HepG2 (cell line): ENCODE data around the gene HCFC2. TPM values are rescaled to one million over a fixed set of nuclear protein-coding genes. Genes with fewer than 3 reads are reported as not detected.

Experiments
- ARNT ChIP-seq: fragments of 450-650 bp; IDR thresholded peaks from 2 replicates; pipeline ENCODE4 v1.6.1; 2017
- BORCS8-MEF2B ChIP-seq: sonication (generic); formaldehyde crosslinking; IDR thresholded peaks from 2 replicates; pipeline ENCODE4 v1.8.0; 2022; ENCODE audit warnings: mild to moderate bottlenecking, missing genetic modification reagents
- EEA1 ChIP-seq: sonication (generic); formaldehyde crosslinking; IDR thresholded peaks from 2 replicates; pipeline ENCODE4 v1.5.1; 2020; ENCODE audit warnings: mild to moderate bottlenecking, missing genetic modification reagents, borderline replicate concordance
- EED ChIP-seq: sonication (generic); formaldehyde crosslinking; IDR thresholded peaks from 2 replicates; pipeline ENCODE4 v1.5.0; 2020; ENCODE audit warnings: mild to moderate bottlenecking, missing genetic modification reagents
- FOXK1 ChIP-seq: sonication (generic); formaldehyde crosslinking; IDR thresholded peaks from 2 replicates; pipeline ENCODE4 v1.4.0; 2020; ENCODE audit warnings: low read depth, missing genetic modification reagents, borderline replicate concordance
- HES4 ChIP-seq: sonication (generic); formaldehyde crosslinking; IDR thresholded peaks from 2 replicates; pipeline ENCODE4 v1.9.0; 2021; ENCODE audit warnings: mild to moderate bottlenecking, missing genetic modification reagents, borderline replicate concordance
- PHB2 ChIP-seq: fragments of 450-650 bp; IDR thresholded peaks from 2 replicates; pipeline ENCODE4 v1.6.1; 2018; ENCODE audit not compliant: partially characterized antibody
- PHF5A ChIP-seq: IDR thresholded peaks from one replicate; pipeline ENCODE4 v1.6.1; 2018; ENCODE audit warnings: low read depth, missing genetic modification reagents; ENCODE audit not compliant: unreplicated experiment
- RORA ChIP-seq: sonication (generic); formaldehyde crosslinking; IDR thresholded peaks from 2 replicates; pipeline ENCODE4 v1.5.0; 2020; ENCODE audit warnings: mild to moderate bottlenecking, missing genetic modification reagents, moderate library complexity
- ZNF260 ChIP-seq: sonication (generic); formaldehyde crosslinking; IDR thresholded peaks from 2 replicates; pipeline ENCODE4 v1.4.0; 2020; ENCODE audit warnings: missing genetic modification reagents, low read depth, mild to moderate bottlenecking, borderline replicate concordance
- ZNF567 ChIP-seq: sonication (generic); formaldehyde crosslinking; IDR thresholded peaks from 2 replicates; pipeline ENCODE4 v1.8.1; 2023; ENCODE audit warnings: mild to moderate bottlenecking, missing genetic modification reagents, borderline replicate concordance
- ZSCAN31 ChIP-seq: sonication (generic); formaldehyde crosslinking; IDR thresholded peaks from 2 replicates; pipeline ENCODE4 v1.5.0; 2020; ENCODE audit warnings: low read depth, mild to moderate bottlenecking, missing genetic modification reagents
- polyA plus RNA-seq, 8 experiments: library from polyadenylated mRNA; depleted of rRNA in 3 of 8; stranded (reverse) in 7 of 8; unstranded in 1 of 8; fragments of >200 nt; fragmentation: Illumina TruSeq in 4 of 8; extraction: Trizol in 4 of 8; gene quantifications; 2 replicates each; pipeline versions ENCODE4 v1.2.1 to v1.2.3, GENCODE V29; 2011 to 2016; ENCODE audit warnings: low read depth in 4 of 8, missing spikeins in 1 of 8, mixed read lengths in 1 of 8; ENCODE audit not compliant: insufficient read depth in 1 of 8
- total RNA-seq, 5 experiments: library from RNA; depleted of rRNA; stranded (reverse); fragments of >200 nt; fragmentation: Illumina TruSeq; extraction: Trizol; gene quantifications; 2 replicates each; pipeline ENCODE4 v1.2.3, GENCODE V29; 2016; ENCODE audit warnings: low read depth in 1 of 5
- TF ChIP-seq, protein P1 (sequence below): sonication (generic); formaldehyde crosslinking; IDR thresholded peaks from 2 replicates; pipeline ENCODE4 v1.5.1; 2020; ENCODE audit warnings: mild to moderate bottlenecking, moderate library complexity, missing genetic modification reagents
- TF ChIP-seq, protein P2 (sequence below): IDR thresholded peaks from 2 replicates; pipeline ENCODE4 v1.6.1; 2012; ENCODE audit warnings: low read length, improper control_type of control experiment
- TF ChIP-seq, protein P3 (sequence below): sonication (generic); formaldehyde crosslinking; IDR thresholded peaks from 2 replicates; pipeline ENCODE4 v1.8.1; 2023; ENCODE audit warnings: mild to moderate bottlenecking, inconsistent platforms, moderate library complexity, missing genetic modification reagents, borderline replicate concordance
- TF ChIP-seq, protein P4 (sequence below): sonication (generic); formaldehyde crosslinking; IDR thresholded peaks from 2 replicates; pipeline ENCODE4 v1.9.0; 2022; ENCODE audit warnings: low read depth, missing genetic modification reagents
- TF ChIP-seq, protein P5 (sequence below): sonication (generic); formaldehyde crosslinking; IDR thresholded peaks from 2 replicates; pipeline ENCODE4 v1.5.1; 2020; ENCODE audit warnings: missing genetic modification reagents, mild to moderate bottlenecking, borderline replicate concordance

HCFC2 gene
- total and polyA plus RNA-seq, 2 of the 13 experiments (the other 11 are each of a cell fraction or from before 2014, with no cell fraction given), result 3.7 to 4.9 TPM

DNA sequence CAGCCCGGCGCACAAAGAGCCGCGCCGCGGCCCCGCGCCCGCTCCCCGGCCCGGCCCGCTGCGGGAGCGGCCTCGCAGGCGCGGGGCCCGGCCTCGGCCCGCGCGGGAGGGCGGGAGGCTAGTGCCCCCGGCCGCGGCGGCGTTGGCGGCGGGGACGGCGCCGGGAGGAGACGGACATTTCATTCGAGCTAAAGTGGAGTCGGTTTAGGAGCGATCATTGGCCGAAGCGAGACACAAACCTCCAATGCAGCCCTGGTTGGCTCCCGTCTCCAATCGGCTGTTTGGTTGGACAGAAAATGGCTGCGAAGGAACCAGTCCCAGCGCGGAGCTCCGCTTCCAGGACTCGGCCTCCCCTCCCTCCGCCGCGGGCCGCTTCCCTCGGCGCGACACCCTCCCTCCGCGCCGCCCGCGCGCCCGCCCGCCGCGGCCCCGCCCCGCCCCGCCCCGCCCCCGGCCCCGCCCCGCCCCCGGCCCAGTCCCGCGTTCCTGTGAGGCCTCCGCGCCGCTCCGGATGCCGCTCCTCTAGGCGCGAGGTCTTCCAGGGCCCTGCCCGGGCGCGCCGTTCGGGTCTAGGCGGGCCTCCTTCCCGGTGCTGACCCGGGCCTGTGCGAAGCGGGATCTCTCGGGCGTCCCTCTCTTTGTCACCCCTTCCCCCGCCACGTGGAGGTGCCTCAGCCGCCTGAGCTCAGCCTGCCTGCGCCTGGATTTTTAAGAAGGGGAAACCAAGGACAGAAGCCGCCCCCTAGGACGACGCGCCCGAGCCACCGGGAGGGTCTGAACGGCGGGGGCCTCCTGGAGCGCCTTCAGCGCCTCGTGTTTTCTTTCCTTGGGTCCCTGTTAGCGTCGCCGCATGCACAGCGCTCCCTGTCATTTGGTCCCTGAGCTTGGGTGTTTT is 73.8 kb downstream of the HCFC2 start, which contains the start of gene NFYB (continued):
- TF ChIP-seq, protein P1, sequence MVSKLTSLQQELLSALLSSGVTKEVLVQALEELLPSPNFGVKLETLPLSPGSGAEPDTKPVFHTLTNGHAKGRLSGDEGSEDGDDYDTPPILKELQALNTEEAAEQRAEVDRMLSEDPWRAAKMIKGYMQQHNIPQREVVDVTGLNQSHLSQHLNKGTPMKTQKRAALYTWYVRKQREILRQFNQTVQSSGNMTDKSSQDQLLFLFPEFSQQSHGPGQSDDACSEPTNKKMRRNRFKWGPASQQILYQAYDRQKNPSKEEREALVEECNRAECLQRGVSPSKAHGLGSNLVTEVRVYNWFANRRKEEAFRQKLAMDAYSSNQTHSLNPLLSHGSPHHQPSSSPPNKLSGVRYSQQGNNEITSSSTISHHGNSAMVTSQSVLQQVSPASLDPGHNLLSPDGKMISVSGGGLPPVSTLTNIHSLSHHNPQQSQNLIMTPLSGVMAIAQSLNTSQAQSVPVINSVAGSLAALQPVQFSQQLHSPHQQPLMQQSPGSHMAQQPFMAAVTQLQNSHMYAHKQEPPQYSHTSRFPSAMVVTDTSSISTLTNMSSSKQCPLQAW, result peak; percentile 59; the same call in 1 of the 2 replicates
- TF ChIP-seq ZNF567 (no peak), HES4 (CRISPR knock-in tag) (0 out of 2 replicates have a peak, but pooled peaks have one; percentile 65), ZNF260 (CRISPR knock-in tag) (no peak), EED (CRISPR knock-in tag) (peak; percentile 25; the same call in 1 of the 2 replicates), EEA1 (CRISPR knock-in tag) (no peak), FOXK1 (CRISPR knock-in tag) (no peak), BORCS8-MEF2B (CRISPR knock-in tag) (peak; percentile 87), ZSCAN31 (peak; percentile 69), PHF5A (no peak), RORA (no peak), ARNT (no peak), PHB2 (no peak)
- TF ChIP-seq, protein P2, sequence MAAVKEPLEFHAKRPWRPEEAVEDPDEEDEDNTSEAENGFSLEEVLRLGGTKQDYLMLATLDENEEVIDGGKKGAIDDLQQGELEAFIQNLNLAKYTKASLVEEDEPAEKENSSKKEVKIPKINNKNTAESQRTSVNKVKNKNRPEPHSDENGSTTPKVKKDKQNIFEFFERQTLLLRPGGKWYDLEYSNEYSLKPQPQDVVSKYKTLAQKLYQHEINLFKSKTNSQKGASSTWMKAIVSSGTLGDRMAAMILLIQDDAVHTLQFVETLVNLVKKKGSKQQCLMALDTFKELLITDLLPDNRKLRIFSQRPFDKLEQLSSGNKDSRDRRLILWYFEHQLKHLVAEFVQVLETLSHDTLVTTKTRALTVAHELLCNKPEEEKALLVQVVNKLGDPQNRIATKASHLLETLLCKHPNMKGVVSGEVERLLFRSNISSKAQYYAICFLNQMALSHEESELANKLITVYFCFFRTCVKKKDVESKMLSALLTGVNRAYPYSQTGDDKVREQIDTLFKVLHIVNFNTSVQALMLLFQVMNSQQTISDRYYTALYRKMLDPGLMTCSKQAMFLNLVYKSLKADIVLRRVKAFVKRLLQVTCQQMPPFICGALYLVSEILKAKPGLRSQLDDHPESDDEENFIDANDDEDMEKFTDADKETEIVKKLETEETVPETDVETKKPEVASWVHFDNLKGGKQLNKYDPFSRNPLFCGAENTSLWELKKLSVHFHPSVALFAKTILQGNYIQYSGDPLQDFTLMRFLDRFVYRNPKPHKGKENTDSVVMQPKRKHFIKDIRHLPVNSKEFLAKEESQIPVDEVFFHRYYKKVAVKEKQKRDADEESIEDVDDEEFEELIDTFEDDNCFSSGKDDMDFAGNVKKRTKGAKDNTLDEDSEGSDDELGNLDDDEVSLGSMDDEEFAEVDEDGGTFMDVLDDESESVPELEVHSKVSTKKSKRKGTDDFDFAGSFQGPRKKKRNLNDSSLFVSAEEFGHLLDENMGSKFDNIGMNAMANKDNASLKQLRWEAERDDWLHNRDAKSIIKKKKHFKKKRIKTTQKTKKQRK, result no peak
- TF ChIP-seq, protein P3, sequence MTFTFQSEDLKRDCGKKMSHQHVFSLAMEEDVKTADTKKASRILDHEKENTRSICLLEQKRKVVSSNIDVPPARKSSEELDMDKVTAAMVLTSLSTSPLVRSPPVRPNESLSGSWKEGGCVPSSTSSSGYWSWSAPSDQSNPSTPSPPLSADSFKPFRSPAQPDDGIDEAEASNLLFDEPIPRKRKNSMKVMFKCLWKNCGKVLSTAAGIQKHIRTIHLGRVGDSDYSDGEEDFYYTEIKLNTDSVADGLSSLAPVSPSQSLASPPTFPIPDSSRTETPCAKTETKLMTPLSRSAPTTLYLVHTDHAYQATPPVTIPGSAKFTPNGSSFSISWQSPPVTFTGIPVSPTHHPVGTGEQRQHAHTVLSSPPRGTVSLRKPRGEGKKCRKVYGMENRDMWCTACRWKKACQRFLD (CRISPR knock-in tag), result peak; percentile 70; the same call in 1 of the 2 replicates
- TF ChIP-seq, protein P4, sequence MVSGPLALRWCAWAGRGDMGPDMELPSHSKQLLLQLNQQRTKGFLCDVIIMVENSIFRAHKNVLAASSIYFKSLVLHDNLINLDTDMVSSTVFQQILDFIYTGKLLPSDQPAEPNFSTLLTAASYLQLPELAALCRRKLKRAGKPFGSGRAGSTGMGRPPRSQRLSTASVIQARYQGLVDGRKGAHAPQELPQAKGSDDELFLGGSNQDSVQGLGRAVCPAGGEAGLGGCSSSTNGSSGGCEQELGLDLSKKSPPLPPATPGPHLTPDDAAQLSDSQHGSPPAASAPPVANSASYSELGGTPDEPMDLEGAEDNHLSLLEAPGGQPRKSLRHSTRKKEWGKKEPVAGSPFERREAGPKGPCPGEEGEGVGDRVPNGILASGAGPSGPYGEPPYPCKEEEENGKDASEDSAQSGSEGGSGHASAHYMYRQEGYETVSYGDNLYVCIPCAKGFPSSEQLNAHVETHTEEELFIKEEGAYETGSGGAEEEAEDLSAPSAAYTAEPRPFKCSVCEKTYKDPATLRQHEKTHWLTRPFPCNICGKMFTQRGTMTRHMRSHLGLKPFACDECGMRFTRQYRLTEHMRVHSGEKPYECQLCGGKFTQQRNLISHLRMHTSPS (CRISPR knock-in tag), result no peak
- TF ChIP-seq, protein P5, sequence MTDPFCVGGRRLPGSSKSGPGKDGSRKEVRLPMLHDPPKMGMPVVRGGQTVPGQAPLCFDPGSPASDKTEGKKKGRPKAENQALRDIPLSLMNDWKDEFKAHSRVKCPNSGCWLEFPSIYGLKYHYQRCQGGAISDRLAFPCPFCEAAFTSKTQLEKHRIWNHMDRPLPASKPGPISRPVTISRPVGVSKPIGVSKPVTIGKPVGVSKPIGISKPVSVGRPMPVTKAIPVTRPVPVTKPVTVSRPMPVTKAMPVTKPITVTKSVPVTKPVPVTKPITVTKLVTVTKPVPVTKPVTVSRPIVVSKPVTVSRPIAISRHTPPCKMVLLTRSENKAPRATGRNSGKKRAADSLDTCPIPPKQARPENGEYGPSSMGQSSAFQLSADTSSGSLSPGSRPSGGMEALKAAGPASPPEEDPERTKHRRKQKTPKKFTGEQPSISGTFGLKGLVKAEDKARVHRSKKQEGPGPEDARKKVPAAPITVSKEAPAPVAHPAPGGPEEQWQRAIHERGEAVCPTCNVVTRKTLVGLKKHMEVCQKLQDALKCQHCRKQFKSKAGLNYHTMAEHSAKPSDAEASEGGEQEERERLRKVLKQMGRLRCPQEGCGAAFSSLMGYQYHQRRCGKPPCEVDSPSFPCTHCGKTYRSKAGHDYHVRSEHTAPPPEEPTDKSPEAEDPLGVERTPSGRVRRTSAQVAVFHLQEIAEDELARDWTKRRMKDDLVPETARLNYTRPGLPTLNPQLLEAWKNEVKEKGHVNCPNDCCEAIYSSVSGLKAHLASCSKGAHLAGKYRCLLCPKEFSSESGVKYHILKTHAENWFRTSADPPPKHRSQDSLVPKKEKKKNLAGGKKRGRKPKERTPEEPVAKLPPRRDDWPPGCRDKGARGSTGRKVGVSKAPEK (CRISPR knock-in tag), result no peak
